ENCODE results near the gene NPIPB6.

NPIPB6 gene

GRCh38 chr16:28316054-28316453 is 47.3 kb downstream of the NPIPB6 start:
- Mint-ChIP-seq H3K27ac (no peak overlapping the region), H3K27me3 (ENCODE audit: low read depth) (peaks cover 2% of the 10 kb centered on the region), H3K36me3 (ENCODE audit: low read depth) (no peaks in the 10 kb centered on the region), H3K9me3 (no peaks in the 10 kb centered on the region), H3K4me3 (no peak overlapping the region), H3K4me1 (ENCODE audit: low read depth) (peaks cover 9% of the 10 kb centered on the region)
- DNase-seq (ENCODE audit: low spot score), result no peak

GRCh38 chr16:28313587-28313986 is 49.7 kb downstream of the NPIPB6 start:
- Mint-ChIP-seq H3K27me3 (ENCODE audit: low read depth) (peaks cover 2% of the 10 kb centered on the region), H3K4me3 (no peak overlapping the region), H3K4me1 (ENCODE audit: low read depth) (peaks cover 28% of the 10 kb centered on the region), H3K9me3 (peaks cover 6% of the 10 kb centered on the region), H3K27ac (no peak overlapping the region), H3K36me3 (ENCODE audit: low read depth) (peaks cover 2% of the 10 kb centered on the region)
- no peak for DNase-seq (ENCODE audit: low spot score)

- Mint-ChIP-seq H3K4me1 (ENCODE audit: low read depth) (peaks cover 28% of the 10 kb centered on the region), H3K4me3 (no peak overlapping the region), H3K27me3 (ENCODE audit: low read depth) (peaks cover 2% of the 10 kb centered on the region), H3K36me3 (ENCODE audit: low read depth) (peaks cover 2% of the 10 kb centered on the region), H3K27ac (peak overlapping the region; percentile 64), H3K9me3 (peaks cover 6% of the 10 kb centered on the region)
- no peak for DNase-seq (ENCODE audit: low spot score)
Observed at GRCh38 chr16:28312327-28312726, 51.0 kb downstream of the NPIPB6 start.

- DNase-seq (ENCODE audit: low spot score), result no peak
- Mint-ChIP-seq H3K4me1 (ENCODE audit: low read depth) (peaks cover 26% of the 10 kb centered on the region), H3K27me3 (ENCODE audit: low read depth) (peaks cover 2% of the 10 kb centered on the region), H3K4me3 (no peak overlapping the region), H3K9me3 (peaks cover 6% of the 10 kb centered on the region), H3K27ac (no peak overlapping the region), H3K36me3 (ENCODE audit: low read depth) (peaks cover 2% of the 10 kb centered on the region)
Observed at GRCh38 chr16:28311913-28312312, 51.4 kb downstream of the NPIPB6 start.

- DNase-seq (ENCODE audit: low spot score), result no peak
- peak overlapping the region; percentile 43 for H3K4me3 Mint-ChIP-seq
- H3K27me3 Mint-ChIP-seq (ENCODE audit: low read depth), result peaks cover 2% of the 10 kb centered on the region
- H3K36me3 Mint-ChIP-seq (ENCODE audit: low read depth), result peaks cover 2% of the 10 kb centered on the region
- H3K9me3 Mint-ChIP-seq, result peaks cover 6% of the 10 kb centered on the region
- H3K27ac Mint-ChIP-seq, result peak overlapping the region; percentile 82
- peaks cover 25% of the 10 kb centered on the region for H3K4me1 Mint-ChIP-seq (ENCODE audit: low read depth)
Observed at GRCh38 chr16:28311413-28311812, 51.9 kb downstream of the NPIPB6 start.

GRCh38 chr16:28310796-28311195 is 52.5 kb downstream of the NPIPB6 start:
- Mint-ChIP-seq H3K27me3 (ENCODE audit: low read depth) (peaks cover 2% of the 10 kb centered on the region), H3K9me3 (peaks cover 6% of the 10 kb centered on the region), H3K27ac (peak overlapping the region; percentile 82), H3K36me3 (ENCODE audit: low read depth) (peaks cover 2% of the 10 kb centered on the region), H3K4me3 (peak overlapping the region; percentile 44), H3K4me1 (ENCODE audit: low read depth) (peaks cover 25% of the 10 kb centered on the region)
- no peak for DNase-seq (ENCODE audit: low spot score)

GRCh38 chr16:28309811-28310311 is 53.4 kb downstream of the NPIPB6 start:
- Mint-ChIP-seq H3K9me3 (peaks cover 6% of the 10 kb centered on the region), H3K4me1 (ENCODE audit: low read depth) (peaks cover 25% of the 10 kb centered on the region)
- DNase-seq (ENCODE audit: low spot score), result peak; percentile 81

GRCh38 chr16:28308794-28309584 is 54.3 kb downstream of the NPIPB6 start:
- DNase-seq (ENCODE audit: low spot score), result no peak
- H3K27me3 Mint-ChIP-seq (ENCODE audit: low read depth), result no peaks in the 10 kb centered on the region
- H3K9me3 Mint-ChIP-seq, result peaks cover 6% of the 10 kb centered on the region
- peak overlapping the region; percentile 74 for H3K27ac Mint-ChIP-seq
- peaks cover 4% of the 10 kb centered on the region for H3K36me3 Mint-ChIP-seq (ENCODE audit: low read depth)
- peaks cover 25% of the 10 kb centered on the region for H3K4me1 Mint-ChIP-seq (ENCODE audit: low read depth)
- H3K4me3 Mint-ChIP-seq, result peak overlapping the region; percentile 16

More at GRCh38 chr16:28309811-28310311, 53.4 kb downstream of the NPIPB6 start:
- H3K27ac Mint-ChIP-seq, result peak overlapping the region; percentile 82
- H3K27me3 Mint-ChIP-seq (ENCODE audit: low read depth), result no peaks in the 10 kb centered on the region
- H3K4me3 Mint-ChIP-seq, result peak overlapping the region; percentile 44
- peaks cover 2% of the 10 kb centered on the region for H3K36me3 Mint-ChIP-seq (ENCODE audit: low read depth)

- Mint-ChIP-seq H3K4me3 (no peak overlapping the region), H3K27ac (no peak overlapping the region), H3K36me3 (ENCODE audit: low read depth) (peaks cover 4% of the 10 kb centered on the region), H3K4me1 (ENCODE audit: low read depth) (peaks cover 25% of the 10 kb centered on the region), H3K27me3 (ENCODE audit: low read depth) (no peaks in the 10 kb centered on the region), H3K9me3 (peaks cover 6% of the 10 kb centered on the region)
- DNase-seq (ENCODE audit: low spot score), result no peak
Observed at GRCh38 chr16:28307936-28308335, 55.4 kb downstream of the NPIPB6 start.

GRCh38 chr16:28304214-28304613 is 59.1 kb downstream of the NPIPB6 start:
- Mint-ChIP-seq H3K9me3 (peaks cover 6% of the 10 kb centered on the region), H3K4me1 (ENCODE audit: low read depth) (peaks cover 8% of the 10 kb centered on the region), H3K4me3 (no peak overlapping the region), H3K27me3 (ENCODE audit: low read depth) (peaks cover 3% of the 10 kb centered on the region), H3K27ac (no peak overlapping the region), H3K36me3 (ENCODE audit: low read depth) (peaks cover 2% of the 10 kb centered on the region)
- DNase-seq (ENCODE audit: low spot score), result no peak

- Mint-ChIP-seq H3K9me3 (no peaks in the 10 kb centered on the region), H3K4me3 (no peak overlapping the region), H3K27me3 (ENCODE audit: low read depth) (peaks cover 3% of the 10 kb centered on the region), H3K27ac (no peak overlapping the region), H3K36me3 (ENCODE audit: low read depth) (peaks cover 2% of the 10 kb centered on the region), H3K4me1 (ENCODE audit: low read depth) (peaks cover 5% of the 10 kb centered on the region)
- DNase-seq (ENCODE audit: low spot score), result no peak
Observed at GRCh38 chr16:28303132-28303531, 60.2 kb downstream of the NPIPB6 start.

GRCh38 chr16:28301620-28302019 is 61.7 kb downstream of the NPIPB6 start:
- Mint-ChIP-seq H3K9me3 (no peaks in the 10 kb centered on the region), H3K27ac (no peak overlapping the region), H3K4me3 (no peak overlapping the region), H3K27me3 (ENCODE audit: low read depth) (peaks cover 6% of the 10 kb centered on the region), H3K4me1 (ENCODE audit: low read depth) (peaks cover 17% of the 10 kb centered on the region), H3K36me3 (ENCODE audit: low read depth) (peaks cover 3% of the 10 kb centered on the region)
- no peak for DNase-seq (ENCODE audit: low spot score)

GRCh38 chr16:28301154-28301553 is 62.2 kb downstream of the NPIPB6 start:
- DNase-seq (ENCODE audit: low spot score), result no peak
- H3K4me3 Mint-ChIP-seq, result no peak overlapping the region
- no peak overlapping the region for H3K27ac Mint-ChIP-seq
- H3K9me3 Mint-ChIP-seq, result no peaks in the 10 kb centered on the region
- H3K27me3 Mint-ChIP-seq (ENCODE audit: low read depth), result peaks cover 7% of the 10 kb centered on the region
- H3K36me3 Mint-ChIP-seq (ENCODE audit: low read depth), result peaks cover 4% of the 10 kb centered on the region
- peaks cover 18% of the 10 kb centered on the region for H3K4me1 Mint-ChIP-seq (ENCODE audit: low read depth)

GRCh38 chr16:28300327-28300726 is 63.0 kb downstream of the NPIPB6 start:
- H3K27ac Mint-ChIP-seq, result no peak overlapping the region
- no peak overlapping the region for H3K4me3 Mint-ChIP-seq
- H3K36me3 Mint-ChIP-seq (ENCODE audit: low read depth), result peaks cover 4% of the 10 kb centered on the region
- no peak for DNase-seq (ENCODE audit: low spot score)
- H3K4me1 Mint-ChIP-seq (ENCODE audit: low read depth), result peaks cover 20% of the 10 kb centered on the region
- H3K9me3 Mint-ChIP-seq, result no peaks in the 10 kb centered on the region
- peaks cover 9% of the 10 kb centered on the region for H3K27me3 Mint-ChIP-seq (ENCODE audit: low read depth)
